ENCODE measurements around the gene ZNF219.
"Not testable (repeated sequence)": the region's sequence is repeated elsewhere in the genome, so short reads cannot be mapped to it uniquely, and the experiment has no call there.

Gene ZNF219

GRCh38 chr14:21043974-21044618 lies 54.4 kb downstream of the ZNF219 start:
- no peak for DNase-seq (ENCODE audit: low read depth in 2 of 2)

- DNase-seq (ENCODE audit: low read depth in 2 of 2): no peak
These were observed 55.0 kb downstream of the ZNF219 start for GRCh38 chr14:21043387-21043973.

- DNase-seq (ENCODE audit: low read depth in 2 of 2): no peak
These were observed 55.5 kb downstream of the ZNF219 start for GRCh38 chr14:21042918-21043317.

- no peak for DNase-seq (ENCODE audit: low read depth in 2 of 2)
These were observed 56.6 kb downstream of the ZNF219 start, which contains the start of gene RNASE7 for GRCh38 chr14:21041676-21042433. RNASE7 (plus strand) TSS chr14:21042362; CDS start chr14:21042993, 631 bp downstream.

GRCh38 chr14:21040941-21041340 lies 57.5 kb downstream of the ZNF219 start:
- DNase-seq (ENCODE audit: low read depth in 2 of 2): not testable (repeated sequence)

GRCh38 chr14:21040370-21040925 lies 58.0 kb downstream of the ZNF219 start:
- DNase-seq (ENCODE audit: low read depth in 2 of 2): no peak

All from stimulated activated CD8-positive, alpha-beta memory T cell treated with anti-CD3 and anti-CD28 coated beads, Interleukin-7, amount 100 ng/mL, for 4 hours (primary cell).